GM20431 (cell line): Measurements from ENCODE around the gene UCKL1.
"Not testable (repeated sequence)": the region's sequence is repeated elsewhere in the genome, so short reads cannot be mapped to it uniquely, and the experiment has no call there.

Experiments
- in situ Hi-C: fragments of 300-500 bp; cut with MseI, MboI; formaldehyde crosslinking; loops from one replicate; pipeline ENCODE4 v1.15.0; 2020; ENCODE audit warnings: low sequenced_read_pairs; ENCODE audit not compliant: unreplicated experiment

UCKL1 gene

DNA sequence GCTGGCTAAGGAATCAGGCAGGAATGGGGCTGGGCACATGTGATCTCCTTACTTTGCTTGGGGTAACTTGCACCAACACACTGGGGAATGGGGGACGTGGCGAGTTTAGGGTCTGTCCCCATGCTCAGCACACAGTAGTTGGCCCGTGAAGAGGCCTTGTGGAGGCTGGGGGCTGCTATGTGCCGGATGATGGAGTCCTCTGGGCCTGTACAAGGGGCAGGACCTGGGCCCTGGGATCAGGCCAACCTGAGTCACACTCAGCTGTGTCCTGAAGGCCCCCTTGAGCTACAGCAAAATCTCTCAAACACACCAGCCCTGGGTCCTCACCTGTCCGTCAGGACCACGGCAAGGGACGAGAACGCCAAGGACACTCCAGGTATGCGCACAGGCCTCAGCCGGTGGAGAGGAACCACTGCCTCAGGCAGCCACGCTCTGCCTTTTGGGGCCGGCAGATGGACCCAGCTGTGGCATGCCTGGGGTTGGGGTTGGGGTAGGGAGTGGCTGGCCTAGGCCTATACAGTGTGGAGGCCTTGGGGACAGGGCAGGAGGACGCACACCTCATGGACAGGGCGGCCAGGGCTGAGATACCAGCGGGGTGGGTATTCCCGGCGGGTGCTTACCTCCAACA, 11.1 kb downstream of the UCKL1 start:
- in situ Hi-C loops: no loop called here

DNA sequence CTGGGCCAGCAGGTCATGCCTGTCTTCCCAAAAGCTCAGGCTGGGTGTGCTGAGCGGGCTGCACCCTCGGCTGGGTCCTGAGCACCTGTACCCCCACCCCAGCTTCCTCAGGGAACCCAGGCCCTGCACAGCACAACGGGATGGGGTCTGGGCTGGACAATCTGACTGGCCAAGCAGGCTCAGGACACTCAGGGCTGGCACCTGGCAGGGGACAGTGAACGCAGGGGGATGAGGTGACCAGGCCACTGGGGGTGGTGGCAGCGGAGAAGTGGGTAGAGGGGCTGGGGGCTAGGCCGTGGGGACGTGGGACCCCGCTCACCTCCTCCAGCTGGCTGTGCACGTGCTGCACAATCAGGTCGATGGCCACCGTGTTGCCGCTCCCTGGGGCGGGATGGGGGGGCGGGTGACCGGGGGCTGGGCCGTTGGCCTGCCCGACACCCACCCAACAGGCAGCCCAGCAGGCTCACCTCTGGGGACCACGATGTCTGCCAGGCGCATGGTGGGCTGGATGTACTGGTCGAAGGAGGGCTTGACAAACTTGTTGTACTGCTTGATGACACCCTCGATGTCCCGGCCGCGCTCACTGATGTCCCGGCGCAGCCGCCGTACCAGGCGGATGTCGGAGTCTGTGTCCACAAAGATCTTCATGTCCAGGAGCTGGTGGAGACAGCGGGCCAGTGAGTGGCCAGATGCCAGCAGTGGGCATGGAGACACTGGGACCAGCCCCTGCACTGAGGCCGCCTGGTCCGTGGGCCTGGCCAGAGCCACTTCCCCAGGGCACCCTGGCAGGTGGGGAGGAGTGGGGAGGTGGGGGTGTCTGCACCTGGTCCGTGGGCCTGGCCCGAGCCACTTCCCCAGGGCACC, 11.9 kb downstream of the UCKL1 start:
- in situ Hi-C loops: no loop called here

DNA sequence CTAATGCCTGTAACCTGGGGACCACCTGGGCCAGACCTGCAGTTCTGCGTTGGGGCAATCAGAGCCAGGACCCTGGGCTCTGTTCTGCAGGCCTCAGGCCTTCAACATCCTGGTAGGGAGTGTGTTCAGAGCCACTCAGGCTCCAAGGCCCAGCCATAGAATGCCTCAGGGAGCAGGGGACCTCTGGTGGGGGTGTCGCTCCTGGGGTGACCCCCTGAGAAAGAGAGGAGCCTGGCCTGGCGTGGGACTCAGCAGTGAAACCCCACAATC, 12.5 kb downstream of the UCKL1 start:
- in situ Hi-C loops: no loop called here

DNA sequence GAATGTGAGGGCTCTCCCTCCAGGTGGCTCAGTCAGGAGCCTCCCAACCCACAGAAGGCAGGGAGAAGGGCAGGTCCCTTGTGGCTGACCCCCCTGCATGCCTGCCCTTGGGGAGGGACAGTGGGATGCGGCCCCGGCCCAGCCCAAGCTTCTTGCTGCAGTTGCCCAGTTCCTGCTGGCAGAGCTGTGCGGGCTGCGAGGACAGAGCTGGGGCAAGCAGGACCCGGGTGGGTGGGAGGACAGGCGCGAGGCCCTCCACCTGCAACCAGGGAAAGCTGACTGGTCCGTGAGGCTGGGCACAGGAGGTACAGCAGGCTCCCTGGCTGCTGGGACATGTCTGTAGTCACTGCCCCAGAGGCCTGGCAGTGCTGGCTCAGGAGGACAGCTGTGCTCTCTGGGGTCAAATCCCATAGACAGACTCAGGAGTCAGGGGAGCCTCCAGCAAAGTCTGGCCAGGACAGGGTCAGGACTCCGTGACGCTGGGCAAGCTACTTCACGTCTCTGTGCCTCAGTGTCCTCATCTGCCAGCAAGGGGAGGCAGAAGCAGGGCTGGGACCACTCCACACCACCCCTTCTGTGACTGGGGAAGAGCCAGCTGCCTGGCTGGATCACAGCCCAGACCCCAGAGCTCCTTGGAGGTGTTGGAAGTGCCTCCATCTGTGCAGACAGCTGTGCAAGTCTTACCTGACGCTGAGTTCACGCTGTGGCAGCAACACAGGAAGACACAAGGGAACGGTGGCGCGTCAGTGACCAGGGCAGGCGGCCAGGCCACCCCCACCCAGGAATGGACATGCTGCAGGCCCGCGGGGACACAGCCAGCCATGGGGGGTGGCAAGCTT, 13.0 kb downstream of the UCKL1 start:
- in situ Hi-C loops: no loop called here

DNA sequence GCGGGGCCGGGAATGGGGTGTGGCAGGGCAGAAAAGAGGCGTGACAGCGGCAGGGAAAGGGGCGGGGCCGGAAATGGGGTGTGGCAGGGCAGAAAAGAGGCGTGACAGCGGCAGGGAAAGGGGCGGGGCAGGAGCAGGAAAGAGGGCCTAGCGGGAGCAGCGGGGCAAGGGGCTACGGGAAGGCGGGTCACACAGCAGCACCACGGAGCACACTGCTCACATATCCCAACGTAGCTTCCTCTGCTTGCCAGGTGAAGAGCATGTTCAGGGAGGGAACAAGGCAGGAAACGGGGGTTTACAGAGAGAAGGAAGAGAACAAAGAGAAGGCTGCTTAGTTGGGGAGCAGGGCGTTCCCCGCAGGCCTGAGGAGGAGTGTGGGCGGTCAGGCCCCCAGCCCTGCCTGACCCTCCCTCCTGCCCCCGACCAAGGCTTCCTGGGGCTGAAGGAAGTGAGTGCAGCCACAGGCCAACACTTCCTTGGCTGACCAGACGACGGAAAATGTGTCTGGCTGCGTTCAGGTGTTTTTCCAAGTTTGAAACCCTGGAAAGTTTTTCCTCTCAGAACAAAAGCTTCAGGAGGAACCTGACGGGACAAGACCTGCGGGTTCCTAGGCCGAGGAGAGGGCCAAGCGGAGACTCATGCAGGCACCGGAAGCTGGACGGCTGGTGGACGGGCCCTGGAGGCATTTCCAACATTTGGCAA, 13.8 kb downstream of the UCKL1 start:
- in situ Hi-C loops: no loop called here

DNA sequence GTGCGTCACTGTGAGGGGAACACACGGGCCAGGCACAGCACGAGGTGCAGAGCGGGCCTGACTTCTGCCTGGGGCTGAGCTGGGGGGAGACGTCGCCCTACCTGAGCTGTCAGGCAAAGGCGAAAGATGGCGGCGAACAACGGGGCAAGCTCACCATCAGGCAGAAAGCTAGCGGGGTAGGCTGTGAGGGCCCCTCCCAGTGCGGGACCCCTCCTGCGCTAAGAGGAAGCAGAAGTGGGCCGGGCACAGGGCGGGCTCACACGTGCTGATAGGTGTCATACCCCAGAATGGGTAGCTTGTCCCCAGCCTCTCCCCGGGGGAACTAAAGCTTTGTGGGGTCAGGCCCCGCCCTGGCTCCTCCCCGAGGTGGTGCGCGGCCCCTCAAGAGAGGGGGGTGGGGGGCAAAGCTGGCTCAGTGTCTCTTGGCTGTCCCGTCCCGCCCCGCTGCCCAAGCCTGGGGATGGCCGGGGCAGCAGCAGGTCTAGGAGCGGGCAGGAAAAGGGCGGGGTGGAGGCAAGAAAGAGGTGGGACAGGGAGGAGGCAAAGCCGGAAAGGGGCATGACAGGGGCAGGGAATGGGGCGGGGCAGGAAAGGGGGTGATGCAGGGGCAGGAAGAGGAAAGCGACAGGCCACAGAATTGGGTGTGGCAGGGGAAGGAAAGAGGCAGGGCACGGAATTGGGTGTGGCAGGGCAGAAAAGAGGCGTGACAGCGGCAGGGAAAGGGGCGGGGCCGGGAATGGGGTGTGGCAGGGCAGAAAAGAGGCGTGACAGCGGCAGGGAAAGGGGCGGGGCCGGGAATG, 14.7 kb downstream of the UCKL1 start:
- in situ Hi-C loops: no loop called here

DNA sequence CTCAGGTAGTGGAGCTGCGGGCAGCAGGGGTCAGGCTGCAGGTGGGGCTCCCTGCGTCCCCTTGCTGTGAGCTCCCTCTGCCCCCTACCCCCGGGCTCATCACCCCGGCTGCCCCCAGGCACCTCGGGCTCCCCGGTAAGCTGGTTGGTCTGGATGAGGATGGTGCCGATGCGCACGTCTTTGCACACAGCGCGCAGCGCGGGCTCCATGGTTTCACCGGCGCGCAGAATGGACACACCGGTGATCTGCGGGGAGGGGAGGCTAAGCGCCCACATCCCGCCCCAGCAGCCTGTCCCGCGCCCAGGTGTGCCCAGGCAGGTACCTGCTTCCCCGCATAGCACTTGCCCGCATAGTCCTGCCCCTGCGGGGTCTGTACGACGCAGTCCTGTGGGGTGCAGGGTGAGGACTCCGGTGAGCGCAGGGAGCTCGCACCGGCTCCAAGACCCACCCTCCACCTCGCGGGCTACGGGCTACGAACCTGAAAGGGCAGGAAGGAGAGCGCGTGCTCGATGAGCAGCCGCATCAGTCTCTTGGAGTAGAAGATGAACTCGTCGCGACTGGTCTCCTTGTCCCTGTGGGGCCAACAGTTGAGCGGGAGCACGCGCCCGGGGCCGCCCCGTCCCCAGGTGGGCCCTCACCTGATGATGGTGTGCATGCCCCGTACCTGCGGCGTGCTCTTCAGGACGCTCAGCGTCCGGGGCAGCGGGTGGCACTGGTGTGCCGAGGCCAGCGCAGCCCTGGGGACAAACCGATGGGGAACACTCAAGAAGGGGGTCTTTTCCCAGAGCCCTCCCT, 15.5 kb downstream of the UCKL1 start:
- in situ Hi-C loops: no loop called here

DNA sequence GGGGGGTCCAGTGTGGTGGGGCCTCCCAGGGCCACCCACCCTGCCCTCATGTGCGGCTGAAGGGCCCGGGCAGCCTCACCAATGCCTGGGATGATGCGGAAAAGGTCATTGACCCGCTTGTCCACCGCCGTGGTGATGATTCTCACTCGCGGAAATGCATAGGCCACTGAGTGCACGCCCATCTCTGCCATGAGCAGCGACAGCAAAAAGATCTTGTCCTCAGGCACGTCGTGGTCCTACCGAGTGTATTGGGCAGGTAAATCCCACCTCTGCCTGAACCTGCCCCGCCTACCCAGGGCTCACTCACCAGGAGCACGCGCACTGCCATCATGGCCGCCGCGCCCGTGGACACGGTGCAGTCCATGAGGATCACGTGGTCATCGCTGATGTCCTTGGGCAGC, 16.1 kb downstream of the UCKL1 start:
- in situ Hi-C loops: no loop called here

DNA sequence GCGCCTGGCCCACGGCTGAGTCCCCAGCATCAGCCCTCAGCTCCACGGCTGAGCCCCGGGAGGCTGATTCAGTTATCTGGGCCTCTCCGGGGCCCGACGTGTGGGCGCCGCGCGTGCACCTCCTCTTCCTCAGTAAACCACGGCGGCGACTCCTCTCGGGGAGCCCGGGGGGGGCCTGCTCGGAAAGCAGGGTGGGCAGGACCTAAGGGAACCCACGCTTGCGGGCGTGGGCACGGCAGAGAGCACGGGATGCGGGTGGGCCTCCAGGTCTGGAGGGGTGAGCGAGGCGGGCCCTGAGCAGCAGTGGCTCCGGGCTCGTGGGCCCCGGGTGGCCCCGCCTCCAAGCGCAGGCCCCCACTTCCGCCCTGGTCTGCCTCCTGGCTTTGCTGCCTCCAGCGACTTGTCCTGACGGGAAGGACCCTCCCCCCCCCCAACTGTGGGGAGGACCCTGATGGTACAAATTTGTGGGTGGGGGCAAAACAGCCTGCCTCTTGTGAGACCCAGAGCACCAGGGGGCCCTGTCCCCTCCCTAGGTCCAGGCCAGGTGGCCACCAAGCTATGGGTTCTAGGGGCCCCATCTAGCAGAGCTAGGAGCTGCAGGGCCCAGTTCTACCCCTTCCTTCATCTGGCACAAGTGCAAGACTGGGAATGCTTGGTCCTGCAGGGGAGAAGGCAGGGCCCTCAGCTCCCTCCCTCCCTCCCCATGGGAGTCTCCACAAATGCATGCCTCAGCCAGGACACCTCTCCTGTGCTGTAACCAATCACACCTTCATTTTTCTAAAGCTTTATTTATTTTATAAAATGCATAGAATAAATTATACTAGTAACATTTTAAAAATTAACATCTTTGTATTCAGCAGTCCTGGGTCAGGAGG, 16.9 kb downstream of the UCKL1 start:
- in situ Hi-C loops: no loop called here

DNA sequence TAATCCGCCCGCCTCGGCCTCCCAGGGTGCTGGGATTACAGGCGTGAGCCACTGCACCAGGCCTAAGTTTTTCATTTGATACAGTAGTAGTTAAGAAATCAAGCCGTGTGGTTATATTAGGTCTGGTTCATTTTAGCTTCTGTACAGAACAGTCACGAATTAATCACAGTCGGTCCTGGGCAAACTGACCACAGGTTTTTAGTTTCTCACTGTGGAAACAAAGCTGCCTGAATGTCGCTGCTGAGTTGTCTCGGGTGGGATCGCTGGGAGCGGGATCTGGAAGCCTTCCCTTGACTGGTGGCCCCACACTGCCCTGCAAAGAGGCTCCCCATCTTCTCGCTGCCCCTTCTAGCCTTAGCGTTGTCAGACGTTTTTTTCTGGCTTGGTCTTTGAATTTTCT, 18.6 kb downstream of the UCKL1 start:
- in situ Hi-C loops: no loop called here

DNA sequence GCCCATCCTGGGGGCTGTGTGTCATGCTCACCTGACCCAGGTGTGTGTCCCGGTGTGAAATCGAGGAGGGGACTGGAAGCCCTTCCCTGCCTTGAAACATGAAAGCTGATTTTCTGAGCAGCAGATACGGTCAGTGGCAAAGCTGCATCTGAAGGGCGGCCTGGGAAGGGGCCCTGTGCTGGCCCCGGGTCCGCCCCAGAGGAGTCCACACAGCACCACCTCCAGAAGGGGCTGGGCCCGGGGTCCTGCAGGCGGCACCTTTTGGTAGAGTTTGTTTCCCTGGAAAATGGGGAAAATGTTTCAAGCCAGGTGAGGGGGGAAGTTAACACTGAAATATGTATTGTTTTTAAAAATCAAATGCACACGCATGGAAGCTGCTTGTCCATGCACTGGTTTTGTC, 20.8 kb downstream of the UCKL1 start:
- in situ Hi-C loops: no loop called here

DNA sequence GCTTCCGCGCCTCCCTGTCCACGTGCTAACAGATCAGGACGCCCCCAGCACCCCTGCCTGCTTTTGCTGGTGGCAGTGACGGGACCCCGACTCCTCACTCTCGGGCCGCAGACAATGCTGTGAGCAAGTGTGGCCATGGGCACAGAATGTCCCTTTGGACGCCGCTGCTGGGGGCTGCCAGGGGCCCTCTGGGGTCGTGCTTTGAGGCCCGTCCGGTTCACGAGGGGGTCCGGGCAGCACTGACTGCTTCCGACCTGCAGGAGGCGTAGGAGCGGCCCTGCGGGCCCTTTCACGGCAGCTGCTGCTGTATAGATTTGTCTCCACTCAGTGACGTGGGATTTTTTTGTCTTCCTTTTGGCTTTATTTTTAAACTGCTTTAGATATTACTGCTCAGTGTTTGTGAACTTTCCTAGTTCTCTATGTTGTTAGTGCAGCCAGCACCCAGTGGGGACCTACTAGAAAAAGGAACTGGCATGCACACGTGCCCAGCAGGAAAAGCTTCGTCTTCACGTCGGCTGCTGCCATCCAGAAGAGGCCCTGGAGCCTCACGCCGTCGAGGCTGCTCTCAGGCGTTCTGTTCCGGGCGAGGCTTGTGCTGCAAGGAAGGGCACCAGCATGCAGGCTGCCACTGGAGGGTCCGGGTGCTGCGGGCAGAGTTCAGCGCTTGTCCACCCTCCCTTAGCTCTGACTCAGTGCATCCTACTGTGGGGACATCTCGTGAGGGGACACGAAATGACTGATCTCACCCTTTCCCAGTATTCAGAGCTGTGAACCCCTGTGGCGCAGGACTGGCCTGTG, 21.7 kb downstream of the UCKL1 start:
- in situ Hi-C loops: no loop called here

DNA sequence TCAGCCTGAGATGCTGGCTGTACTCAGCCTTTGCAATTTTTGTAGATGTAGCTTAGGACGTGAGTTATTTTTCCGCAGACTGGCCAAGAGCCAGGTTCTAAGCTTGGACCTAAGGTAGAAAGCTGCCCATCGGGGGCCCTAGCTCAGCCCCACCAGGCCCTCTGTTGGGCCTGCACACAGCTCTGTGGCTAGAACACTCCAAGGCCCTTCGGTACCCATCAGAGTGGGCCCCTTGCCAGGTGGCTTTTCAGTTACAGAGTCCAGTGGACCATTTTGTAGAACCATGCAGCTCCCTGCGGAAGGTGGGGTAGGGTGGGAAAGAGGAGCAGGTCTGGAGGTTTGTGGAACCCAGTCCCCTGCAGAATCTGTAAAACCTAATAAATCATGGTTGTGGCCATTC, 22.6 kb downstream of the UCKL1 start:
- in situ Hi-C loops: no loop called here

DNA sequence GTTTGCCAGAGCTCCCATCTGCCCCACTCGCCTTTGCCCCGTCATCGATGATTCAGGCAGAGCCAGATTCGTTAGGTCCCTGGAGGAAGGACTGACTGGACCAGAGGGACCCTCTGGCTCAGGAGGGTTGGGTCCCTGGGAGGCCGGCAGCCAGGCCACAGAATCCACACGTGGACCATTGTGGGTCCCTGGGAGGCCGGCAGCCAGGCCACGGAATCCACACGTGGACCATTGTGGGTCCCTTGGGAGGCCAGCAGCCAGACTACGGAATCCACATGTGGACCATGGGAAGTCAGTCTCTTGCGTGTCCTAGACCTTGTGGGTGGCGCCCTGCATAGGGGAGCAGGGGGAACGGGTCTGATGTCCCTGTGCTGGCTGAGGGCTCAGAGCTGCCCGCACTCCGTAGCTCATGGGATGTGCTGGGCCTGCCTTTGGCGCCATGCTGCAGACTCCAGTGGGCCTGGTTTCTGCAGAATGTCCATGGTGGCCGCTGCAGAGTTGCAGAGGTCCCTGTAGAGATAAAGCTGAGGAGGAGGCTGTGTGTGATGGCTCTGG, 23.5 kb downstream of the UCKL1 start:
- in situ Hi-C loops: no loop called here

DNA sequence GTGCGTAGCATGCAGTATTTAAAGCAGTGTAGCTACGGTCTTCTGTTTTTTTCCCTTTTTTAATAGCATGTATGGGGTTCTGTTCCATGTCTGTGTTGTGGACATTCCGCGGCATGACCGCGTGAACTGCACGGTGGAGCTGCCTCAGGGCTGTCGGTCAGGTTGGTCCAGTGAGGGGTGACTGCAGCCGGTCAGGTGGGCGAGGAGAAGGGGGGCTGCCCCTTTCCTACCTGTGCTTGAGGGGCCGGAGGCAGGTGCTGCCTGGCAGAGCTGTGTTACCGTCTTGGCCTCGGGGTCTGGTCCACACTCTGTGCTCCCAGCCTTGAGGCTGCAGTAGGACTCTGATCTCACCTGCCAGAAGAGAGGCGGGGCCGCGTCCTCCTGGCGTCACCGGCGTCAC, 24.5 kb downstream of the UCKL1 start:
- in situ Hi-C loops: no loop called here

DNA sequence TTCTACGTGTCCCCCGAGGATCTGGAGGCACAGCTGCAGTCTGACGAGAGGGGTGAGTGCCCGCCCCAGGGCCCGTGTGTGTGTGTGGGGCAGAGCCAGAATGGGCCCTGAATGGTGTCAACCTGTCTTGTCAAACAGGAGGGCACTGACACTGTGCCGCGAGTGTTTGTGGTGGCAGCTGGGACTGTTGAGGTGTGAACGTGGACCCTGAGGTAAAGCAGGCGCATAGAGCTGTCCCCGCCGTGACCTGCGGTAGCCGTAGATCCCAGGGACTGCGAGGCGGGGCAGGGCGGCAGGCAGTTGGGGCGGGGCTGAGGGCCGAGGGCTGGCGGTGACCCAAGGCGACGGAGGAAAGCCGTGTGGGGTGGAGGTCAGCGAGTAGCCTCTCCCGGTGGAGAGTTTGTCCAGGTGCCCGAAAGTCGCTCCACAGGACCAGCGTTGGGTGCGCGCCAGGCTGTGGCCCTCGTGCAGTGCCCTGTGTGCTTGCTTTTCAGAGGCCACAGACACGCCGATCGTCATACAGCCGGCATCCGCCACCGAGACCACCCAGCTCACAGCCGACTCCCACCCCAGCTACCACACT, 25.2 kb downstream of the UCKL1 start:
- in situ Hi-C loops: no loop called here

DNA sequence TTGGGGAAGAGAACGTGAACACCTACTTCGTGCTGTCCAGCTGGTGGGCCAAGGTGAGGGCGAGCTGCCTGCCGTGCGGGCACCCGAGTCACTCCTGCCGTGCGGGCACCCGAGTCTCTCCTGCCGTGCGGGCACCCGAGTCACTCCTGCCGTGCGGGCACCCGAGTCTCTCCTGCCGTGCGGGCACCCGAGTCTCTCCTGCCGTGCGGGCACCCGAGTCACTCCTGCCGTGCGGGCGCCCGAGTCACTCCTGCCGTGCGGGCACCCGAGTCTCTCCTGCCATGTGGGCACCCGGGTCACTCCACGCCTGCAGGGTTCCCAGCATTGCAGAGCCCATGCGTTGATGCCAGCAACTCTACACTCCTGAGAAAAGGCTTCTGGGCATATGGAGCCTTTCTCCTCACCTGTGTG, 26.7 kb downstream of the UCKL1 start:
- in situ Hi-C loops: not testable (repeated sequence)
